NOMO-1 (cell line): ENCODE results near the gene CCNT1.
"Not testable (repeated sequence)": the region's sequence is repeated elsewhere in the genome, so short reads cannot be mapped to it uniquely, and the experiment has no call there.

Experiments used
- DNase-seq, 2 experiments: peaks; one replicate each; lab custom pipeline; 2025; ENCODE audit not compliant: unreplicated experiment in 2 of 2; lab: John Stamatoyannopoulos, UW

CCNT1 gene

GRCh38 chr12:48641752-48642555, 74.6 kb downstream of the CCNT1 start:
- DNase-seq, result not testable (repeated sequence)

GRCh38 chr12:48640854-48641253, 75.7 kb downstream of the CCNT1 start:
- no peak for DNase-seq

GRCh38 chr12:48640428-48640827, 76.1 kb downstream of the CCNT1 start:
- no peak for DNase-seq
